ENCODE measurements around the gene IL17C. TPM values are rescaled to one million over a fixed set of nuclear protein-coding genes. Genes with fewer than 3 reads are reported as not detected.
A peak's percentile ranks its signal among the peaks of the same experiment; 100 is the strongest.

The IL17C gene
- total and polyA plus RNA-seq, 8 donors, result not detected

DNA sequence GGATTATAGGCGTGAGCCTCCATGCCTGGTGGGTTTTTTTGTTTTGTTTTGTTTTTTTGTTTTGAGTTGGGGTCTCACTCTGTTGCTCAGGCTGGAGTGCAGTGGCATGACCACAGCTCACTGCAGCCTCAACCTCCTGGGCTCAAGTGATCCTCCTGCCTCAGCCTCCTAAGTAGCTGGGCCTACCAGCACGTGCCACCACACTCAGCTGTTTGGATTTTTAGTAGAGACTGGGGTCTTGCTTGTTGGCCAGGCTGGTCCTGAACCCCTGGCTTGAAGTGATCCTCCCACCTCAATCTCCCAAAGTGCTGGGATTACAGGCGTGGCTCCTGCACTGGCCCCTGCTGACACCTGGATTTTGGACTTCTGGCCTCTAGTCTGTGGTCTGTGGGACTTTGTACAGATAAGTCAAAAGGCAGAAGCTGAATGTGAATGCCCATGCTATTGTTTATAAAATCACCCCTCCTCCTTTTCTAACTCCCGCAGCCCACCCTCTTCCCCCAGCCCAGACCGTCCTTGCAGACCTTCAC is 42.2 kb downstream of the IL17C start:
- Histone ChIP-seq H3K27me3 (peaks cover 3 to 70% of the 10 kb centered on the region in 2 donors), H3K4me3 (no peak overlapping the region), H3K9me3 (no peaks in the 10 kb centered on the region), H3K4me1 (peaks cover 5 to 39% of the 10 kb centered on the region in 2 donors), H3K27ac (no peak overlapping the region), H3K36me3 (peaks cover 0 to 24% of the 10 kb centered on the region in 2 donors)
- ATAC-seq, result no peak
- no peak for DNase-seq
- TF ChIP-seq, protein P1, sequence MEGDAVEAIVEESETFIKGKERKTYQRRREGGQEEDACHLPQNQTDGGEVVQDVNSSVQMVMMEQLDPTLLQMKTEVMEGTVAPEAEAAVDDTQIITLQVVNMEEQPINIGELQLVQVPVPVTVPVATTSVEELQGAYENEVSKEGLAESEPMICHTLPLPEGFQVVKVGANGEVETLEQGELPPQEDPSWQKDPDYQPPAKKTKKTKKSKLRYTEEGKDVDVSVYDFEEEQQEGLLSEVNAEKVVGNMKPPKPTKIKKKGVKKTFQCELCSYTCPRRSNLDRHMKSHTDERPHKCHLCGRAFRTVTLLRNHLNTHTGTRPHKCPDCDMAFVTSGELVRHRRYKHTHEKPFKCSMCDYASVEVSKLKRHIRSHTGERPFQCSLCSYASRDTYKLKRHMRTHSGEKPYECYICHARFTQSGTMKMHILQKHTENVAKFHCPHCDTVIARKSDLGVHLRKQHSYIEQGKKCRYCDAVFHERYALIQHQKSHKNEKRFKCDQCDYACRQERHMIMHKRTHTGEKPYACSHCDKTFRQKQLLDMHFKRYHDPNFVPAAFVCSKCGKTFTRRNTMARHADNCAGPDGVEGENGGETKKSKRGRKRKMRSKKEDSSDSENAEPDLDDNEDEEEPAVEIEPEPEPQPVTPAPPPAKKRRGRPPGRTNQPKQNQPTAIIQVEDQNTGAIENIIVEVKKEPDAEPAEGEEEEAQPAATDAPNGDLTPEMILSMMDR (IDR thresholded peaks at IDR 0.05), result no peak
- intact Hi-C loops (cut with DNase I), result no loop called here

DNA sequence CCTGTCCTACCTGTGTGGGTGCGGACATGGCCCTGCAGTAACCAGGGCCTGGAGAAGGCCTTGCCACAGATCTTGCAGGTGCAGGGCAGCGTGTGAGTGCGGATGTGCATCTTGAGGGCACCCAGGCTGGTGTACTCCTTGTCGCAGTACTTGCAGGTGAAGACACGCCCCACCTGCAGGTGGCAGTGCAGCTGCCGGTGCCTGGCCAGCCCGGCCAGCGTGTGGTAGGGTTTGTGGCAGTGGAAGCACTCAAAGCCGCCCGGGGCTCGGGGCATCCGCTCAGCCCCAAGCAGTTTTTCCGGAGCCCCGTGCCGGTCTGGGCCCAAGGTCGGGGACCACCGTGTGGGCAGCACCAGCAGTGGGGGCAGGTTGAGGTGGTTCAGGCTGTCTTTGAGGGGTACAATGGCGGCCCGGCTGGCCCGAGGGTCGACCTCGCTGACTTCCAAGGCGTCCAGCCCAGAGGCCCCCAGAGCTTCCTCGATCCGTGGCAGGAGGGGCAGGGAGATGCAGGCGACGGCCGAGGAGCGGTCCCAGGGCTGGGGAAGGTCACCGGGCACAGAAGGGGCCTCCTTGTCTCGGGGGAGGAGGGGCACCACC is 42.8 kb downstream of the IL17C start:
- peak overlapping the region in 1 of 2 donors; percentile 83 for H3K27ac ChIP-seq

DNA sequence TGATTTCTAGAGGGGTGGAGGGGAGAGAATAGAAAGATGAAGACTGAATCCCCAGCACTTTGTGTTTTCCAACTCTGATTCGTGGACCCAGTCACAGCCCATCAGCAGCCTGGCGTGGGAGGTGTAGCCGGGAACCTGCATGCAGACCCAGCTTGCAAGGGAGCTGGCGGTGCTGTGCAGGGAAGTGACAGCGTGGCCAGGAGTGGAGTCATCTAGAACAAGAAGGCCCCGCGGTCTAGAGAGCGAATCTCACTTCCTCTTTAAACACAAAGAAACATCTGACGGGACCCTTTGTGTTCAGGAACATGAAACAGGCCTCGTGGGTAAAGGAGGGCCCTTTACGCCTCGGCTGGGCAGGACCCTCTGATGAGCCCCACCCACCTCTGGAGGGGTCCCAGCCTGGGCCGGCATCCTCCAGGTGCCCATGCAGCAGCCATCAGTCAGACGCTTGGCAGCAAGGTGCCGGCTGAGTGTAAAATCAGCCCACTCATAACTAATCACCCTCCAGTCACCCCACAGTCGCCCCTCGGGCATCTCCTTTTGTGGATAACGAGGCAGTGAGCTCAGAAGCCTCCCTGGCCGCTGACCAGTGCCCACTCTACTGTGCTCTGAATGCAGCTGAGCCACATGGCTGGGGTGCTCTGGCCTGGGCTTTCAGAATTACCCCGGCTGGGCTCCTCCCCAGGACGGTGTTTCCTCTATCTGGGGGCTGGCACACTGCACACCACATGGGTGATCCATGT is 43.5 kb downstream of the IL17C start:
- H3K4me1 ChIP-seq, result peaks cover 13 to 51% of the 10 kb centered on the region in 2 donors
- peak in 2 of 4 donors; percentile 82 to 89 for DNase-seq
- intact Hi-C loops (cut with DNase I), result no loop called here
- peaks cover 3 to 82% of the 10 kb centered on the region in 2 donors for H3K27me3 ChIP-seq
- no peak overlapping the region for H3K4me3 ChIP-seq
- H3K9me3 ChIP-seq, result no peaks in the 10 kb centered on the region
- peak; percentile 6 for ATAC-seq
- peak overlapping the region; percentile 57 to 83 for H3K27ac ChIP-seq
- peaks cover 0 to 19% of the 10 kb centered on the region in 2 donors for H3K36me3 ChIP-seq
- TF ChIP-seq, protein P1 (IDR thresholded peaks at IDR 0.05), result no peak

More for the DNA sequence above, 42.8 kb downstream of the IL17C start:
- Histone ChIP-seq H3K9me3 (no peaks in the 10 kb centered on the region), H3K4me3 (no peak overlapping the region), H3K4me1 (peaks cover 9 to 44% of the 10 kb centered on the region in 2 donors), H3K36me3 (peaks cover 0 to 24% of the 10 kb centered on the region in 2 donors), H3K27me3 (peaks cover 3 to 75% of the 10 kb centered on the region in 2 donors)
- ATAC-seq (peak; percentile 22), DNase-seq (peak in 1 of 4 donors; percentile 85)
- intact Hi-C loops (cut with DNase I), result no loop called here
- TF ChIP-seq, protein P1 (IDR thresholded peaks at IDR 0.05), result no peak

DNA sequence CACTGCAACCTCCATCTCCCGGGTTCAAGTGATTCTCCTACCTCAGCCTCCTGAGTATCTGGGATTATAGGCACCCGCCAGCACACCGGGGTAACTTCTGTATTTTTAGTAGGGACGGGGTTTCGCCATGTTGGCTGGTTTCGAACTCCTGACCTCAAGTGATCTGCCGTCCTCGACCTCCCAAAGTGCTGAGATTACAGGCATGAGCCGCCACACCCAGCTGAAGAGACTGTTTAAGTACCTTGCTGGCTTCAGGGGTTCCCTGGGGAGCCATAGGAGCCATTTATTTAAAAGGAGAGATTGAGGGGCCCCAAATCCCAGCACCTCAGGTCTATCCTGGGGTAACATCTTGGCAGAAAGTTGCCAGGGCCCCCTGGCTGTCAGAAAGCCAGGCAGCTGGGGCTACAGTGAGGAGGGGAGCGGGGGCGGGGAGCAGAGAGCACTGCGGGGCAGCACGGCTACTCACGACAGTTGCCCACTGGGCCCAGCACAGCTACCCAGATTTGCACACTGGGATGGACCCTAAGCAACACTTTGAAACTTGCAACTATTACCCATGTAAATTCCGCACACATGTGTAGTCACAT is 46.3 kb downstream of the IL17C start:
- TF ChIP-seq, protein P1 (IDR thresholded peaks at IDR 0.05), result no peak
- Histone ChIP-seq H3K4me3 (no peak overlapping the region), H3K27ac (no peak overlapping the region), H3K36me3 (no peaks in the 10 kb centered on the region), H3K4me1 (peaks cover 14 to 55% of the 10 kb centered on the region in 2 donors), H3K27me3 (peaks cover 3 to 85% of the 10 kb centered on the region in 2 donors), H3K9me3 (no peaks in the 10 kb centered on the region)
- intact Hi-C loops (cut with DNase I), result no loop called here
- ATAC-seq, result no peak
- peak in 1 of 4 donors; percentile 70 for DNase-seq
